HCT116 (cell line): Measurements from ENCODE around the gene PPP1R27.

Source experiments
- CTCF ChIP-seq, 3 experiments: fragments of 200-600 bp in 1 of 3; sonication (generic) in 1 of 3; IDR thresholded peaks in 2 of 3; conservative IDR thresholded peaks in 1 of 3; 2 replicates each; pipeline ENCODE4 v1.5.1; 2012 to 2017; ENCODE audit warnings: low read depth in 2 of 3, low read length in 2 of 3, antibody characterized with exemption in 1 of 3, borderline replicate concordance in 1 of 3, control low read depth in 1 of 3, mild to moderate bottlenecking in 1 of 3, mixed read lengths in 1 of 3, mixed run types in 1 of 3, moderate library complexity in 1 of 3; ENCODE audit not compliant: insufficient read depth in 1 of 3
- SP1 ChIP-seq: IDR thresholded peaks from 2 replicates; pipeline ENCODE4 v1.6.1; 2012; ENCODE audit warnings: low read depth

- TF ChIP-seq SP1 = no peak
- TF ChIP-seq CTCF (IDR thresholded peaks at IDR 0.05 in 2 of 3, conservative IDR thresholded peaks at IDR 0.05 in 1 of 3; ENCODE audit: borderline replicate concordance in 1 of 3, insufficient read depth in 1 of 3, low read depth in 2 of 3, low read length in 2 of 3) = no peak
Measured at GRCh38 chr17:81813861-81814683, 20.8 kb downstream of the PPP1R27 start.
